GM23338 (cell line): ENCODE data around the gene SERPINA5. TPM values are rescaled to one million over a fixed set of nuclear protein-coding genes. Genes with fewer than 3 reads are reported as not detected.

ENCODE experiments used
- ATAC-seq: fragments of 200-7000 bp; cut with Tn5 transposase; 3 replicates; pipeline ENCODE4 v1.9.1; 2020
- DNase-seq: peaks from one replicate; pipeline ENCODE4 v3.0.0-alpha.2; 2015; ENCODE audit warnings: low spot score
- H2AFZ ChIP-seq: fragments of 200-600 bp; sonication (generic); 2 replicates; pipeline ENCODE4 v1.8.0; 2016; ENCODE audit warnings: antibody characterized with exemption, mild to moderate bottlenecking, moderate library complexity
- H3F3A ChIP-seq: fragments of 200-600 bp; sonication (generic); replicated peaks from 2 replicates; pipeline ENCODE4 v1.8.0; 2017; ENCODE audit warnings: antibody characterized with exemption, mixed run types, low read depth
- H3K27ac ChIP-seq: fragments of 200-600 bp; sonication (generic); 2 replicates; pipeline ENCODE4 v1.6.1; 2016; ENCODE audit warnings: low read depth
- H3K27me3 ChIP-seq: fragments of 200-600 bp; sonication (generic); 2 replicates; pipeline ENCODE4 v1.8.0; 2016; ENCODE audit warnings: mild to moderate bottlenecking, mixed run types, moderate library complexity; ENCODE audit not compliant: insufficient read depth
- H3K36me3 ChIP-seq: fragments of 200-600 bp; sonication (generic); 2 replicates; pipeline ENCODE4 v1.8.0; 2016; ENCODE audit warnings: mild to moderate bottlenecking; ENCODE audit not compliant: insufficient read depth
- H3K4me1 ChIP-seq: fragments of 200-600 bp; sonication (generic); 2 replicates; pipeline ENCODE4 v1.8.0; 2016; ENCODE audit warnings: mild to moderate bottlenecking, moderate library complexity; ENCODE audit not compliant: insufficient read depth
- H3K4me2 ChIP-seq: fragments of 200-600 bp; sonication (generic); 2 replicates; pipeline ENCODE4 v1.7.1; 2017; ENCODE audit warnings: mixed run types
- H3K4me3 ChIP-seq: fragments of 200-600 bp; sonication (generic); 2 replicates; pipeline ENCODE4 v1.6.1; 2016; ENCODE audit warnings: mixed run types
- H3K79me2 ChIP-seq: fragments of 200-600 bp; sonication (generic); replicated peaks from 2 replicates; pipeline ENCODE4 v1.8.0; 2017; ENCODE audit warnings: mild to moderate bottlenecking; ENCODE audit not compliant: insufficient read depth
- H3K9me2 ChIP-seq: fragments of 200-600 bp; sonication (generic); 2 replicates; pipeline ENCODE4 v1.8.0; 2017; ENCODE audit not compliant: insufficient read depth
- H4K20me1 ChIP-seq: fragments of 200-600 bp; sonication (generic); replicated peaks from 2 replicates; pipeline ENCODE4 v1.8.0; 2017; ENCODE audit warnings: mild to moderate bottlenecking; ENCODE audit not compliant: insufficient read depth
- H3K27ac Mint-ChIP-seq: 2 replicates; pipeline ENCODE4 v1.8.0; 2020; ENCODE audit warnings: inconsistent platforms, mild to moderate bottlenecking, moderate library complexity, mixed read lengths
- H3K27me3 Mint-ChIP-seq: 3 replicates; pipeline ENCODE4 v1.8.0; 2022; ENCODE audit warnings: low read depth, mild to moderate bottlenecking, moderate library complexity, mixed read lengths, inconsistent platforms; ENCODE audit not compliant: insufficient read depth, poor library complexity
- H3K36me3 Mint-ChIP-seq: 3 replicates; pipeline ENCODE4 v1.8.0; 2021; ENCODE audit warnings: low read depth, mild to moderate bottlenecking, inconsistent platforms, moderate library complexity, mixed read lengths
- H3K4me1 Mint-ChIP-seq: 3 replicates; pipeline ENCODE4 v1.8.0; 2020; ENCODE audit warnings: mild to moderate bottlenecking, inconsistent platforms, mixed read lengths
- H3K4me3 Mint-ChIP-seq: 3 replicates; pipeline ENCODE4 v1.8.0; 2021; ENCODE audit warnings: moderate library complexity, mild to moderate bottlenecking, inconsistent platforms, mixed read lengths
- H3K9me3 Mint-ChIP-seq: 3 replicates; pipeline ENCODE4 v1.8.0; 2020; ENCODE audit warnings: moderate library complexity, mild to moderate bottlenecking, inconsistent platforms, mixed read lengths
- CREB1 ChIP-seq: fragments of 250-450 bp; sonication (Bioruptor Pico); IDR thresholded peaks from 2 replicates; pipeline ENCODE4 v1.5.0; 2020; ENCODE audit warnings: low read depth, mild to moderate bottlenecking, moderate library complexity
- EZH2 ChIP-seq: fragments of 200-600 bp; sonication (generic); IDR thresholded peaks from one replicate; pipeline ENCODE4 v1.8.0; 2017; ENCODE audit warnings: antibody characterized with exemption, mild to moderate bottlenecking, low read depth; ENCODE audit not compliant: unreplicated experiment
- JUNB ChIP-seq: IDR thresholded peaks from one replicate; pipeline ENCODE4 v1.6.1; 2016; ENCODE audit warnings: antibody characterized with exemption; ENCODE audit not compliant: unreplicated experiment
- NANOG ChIP-seq: IDR thresholded peaks from 2 replicates; pipeline ENCODE4 v1.6.1; 2016; ENCODE audit warnings: antibody characterized with exemption, borderline replicate concordance
- POLR2AphosphoS5 ChIP-seq: IDR thresholded peaks from 2 replicates; pipeline ENCODE4 v1.6.1; 2016; ENCODE audit warnings: antibody characterized with exemption, low read depth
- REST ChIP-seq: IDR thresholded peaks from one replicate; pipeline ENCODE4 v1.6.1; 2018; ENCODE audit warnings: antibody characterized with exemption; ENCODE audit not compliant: unreplicated experiment
- STAT1 ChIP-seq: IDR thresholded peaks from one replicate; pipeline ENCODE4 v1.6.1; 2016; ENCODE audit warnings: antibody characterized with exemption; ENCODE audit not compliant: unreplicated experiment
- ZNF114 ChIP-seq: fragments of 250-450 bp; sonication (Bioruptor Pico); IDR thresholded peaks from 2 replicates; pipeline ENCODE4 v1.5.0; 2020; ENCODE audit warnings: mild to moderate bottlenecking, moderate library complexity
- ZNF331 ChIP-seq: fragments of 250-450 bp; sonication (Bioruptor Pico); IDR thresholded peaks from 2 replicates; pipeline ENCODE4 v1.5.0; 2020; ENCODE audit warnings: low read depth, mild to moderate bottlenecking, moderate library complexity
- ZNF462 ChIP-seq: fragments of 250-450 bp; sonication (Bioruptor Pico); IDR thresholded peaks from 2 replicates; pipeline ENCODE4 v1.5.0; 2020; ENCODE audit warnings: mild to moderate bottlenecking, moderate library complexity
- polyA plus RNA-seq: library from polyadenylated mRNA; unstranded; fragments of >200 nt; fragmentation: Nextera tagmentation; extraction: Ambion mirVana; gene quantifications from 2 replicates; pipeline ENCODE4 v1.2.1, GENCODE V29; 2016
- total RNA-seq: library from RNA; depleted of rRNA; stranded (reverse); fragments of >200 nt; shearing (Covaris generic); gene quantifications from 2 replicates; pipeline ENCODE4 v1.2.3, GENCODE V29; 2014
- TF ChIP-seq, protein P1 (sequence below): IDR thresholded peaks from 2 replicates; pipeline ENCODE4 v1.6.1; 2016; ENCODE audit warnings: antibody characterized with exemption
- TF ChIP-seq, protein P2 (sequence below), 2 experiments: fragments of 200-600 bp in 1 of 2; sonication (generic) in 1 of 2; conservative IDR thresholded peaks; 2 replicates each; pipeline versions ENCODE4 v1.5.1 to v1.6.1; 2016 to 2017; ENCODE audit warnings: antibody characterized with exemption in 2 of 2, low read depth in 2 of 2, mild to moderate bottlenecking in 2 of 2, moderate library complexity in 1 of 2

Gene SERPINA5
- total and polyA plus RNA-seq, 2 experiments from 2014 or later = 0.81 to 0.90 TPM

GRCh38 chr14:94571395-94571794 is 9.8 kb upstream of the SERPINA5 start (continued):
- TF ChIP-seq, protein P1, sequence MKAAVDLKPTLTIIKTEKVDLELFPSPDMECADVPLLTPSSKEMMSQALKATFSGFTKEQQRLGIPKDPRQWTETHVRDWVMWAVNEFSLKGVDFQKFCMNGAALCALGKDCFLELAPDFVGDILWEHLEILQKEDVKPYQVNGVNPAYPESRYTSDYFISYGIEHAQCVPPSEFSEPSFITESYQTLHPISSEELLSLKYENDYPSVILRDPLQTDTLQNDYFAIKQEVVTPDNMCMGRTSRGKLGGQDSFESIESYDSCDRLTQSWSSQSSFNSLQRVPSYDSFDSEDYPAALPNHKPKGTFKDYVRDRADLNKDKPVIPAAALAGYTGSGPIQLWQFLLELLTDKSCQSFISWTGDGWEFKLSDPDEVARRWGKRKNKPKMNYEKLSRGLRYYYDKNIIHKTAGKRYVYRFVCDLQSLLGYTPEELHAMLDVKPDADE = no peak
- TF ChIP-seq ZNF462 (CRISPR knock-in tag) = no peak
- no peak for TF ChIP-seq POLR2AphosphoS5
- TF ChIP-seq STAT1 = no peak

- DNase-seq (no peak), ATAC-seq (no peak)
- Histone ChIP-seq H3K36me3 (no peaks in the 10 kb centered on the region), H3K9me2 (peaks cover 5% of the 10 kb centered on the region; the same call in 1 of the 2 replicates), H3K4me1 (no peaks in the 10 kb centered on the region), H3K27me3 (no peaks in the 10 kb centered on the region), H3K27ac (no peak overlapping the region), H4K20me1 (no peaks in the 10 kb centered on the region), H3K4me2 (no peak overlapping the region), H3K79me2 (no peaks in the 10 kb centered on the region), H2AFZ (no peak overlapping the region), H3F3A (no peaks in the 10 kb centered on the region), H3K4me3 (no peak overlapping the region)
- no peaks in the 10 kb centered on the region for H3K4me1 Mint-ChIP-seq
- no peaks in the 10 kb centered on the region; the same call in 2 of the 3 replicates for H3K9me3 Mint-ChIP-seq
- no peaks in the 10 kb centered on the region for H3K36me3 Mint-ChIP-seq
- no peak overlapping the region for H3K4me3 Mint-ChIP-seq
- H3K27me3 Mint-ChIP-seq = peaks cover 4% of the 10 kb centered on the region
- no peak overlapping the region for H3K27ac Mint-ChIP-seq
- TF ChIP-seq REST = no peak
- TF ChIP-seq, protein P1 = no peak
- TF ChIP-seq STAT1 = no peak
- TF ChIP-seq, protein P2, sequence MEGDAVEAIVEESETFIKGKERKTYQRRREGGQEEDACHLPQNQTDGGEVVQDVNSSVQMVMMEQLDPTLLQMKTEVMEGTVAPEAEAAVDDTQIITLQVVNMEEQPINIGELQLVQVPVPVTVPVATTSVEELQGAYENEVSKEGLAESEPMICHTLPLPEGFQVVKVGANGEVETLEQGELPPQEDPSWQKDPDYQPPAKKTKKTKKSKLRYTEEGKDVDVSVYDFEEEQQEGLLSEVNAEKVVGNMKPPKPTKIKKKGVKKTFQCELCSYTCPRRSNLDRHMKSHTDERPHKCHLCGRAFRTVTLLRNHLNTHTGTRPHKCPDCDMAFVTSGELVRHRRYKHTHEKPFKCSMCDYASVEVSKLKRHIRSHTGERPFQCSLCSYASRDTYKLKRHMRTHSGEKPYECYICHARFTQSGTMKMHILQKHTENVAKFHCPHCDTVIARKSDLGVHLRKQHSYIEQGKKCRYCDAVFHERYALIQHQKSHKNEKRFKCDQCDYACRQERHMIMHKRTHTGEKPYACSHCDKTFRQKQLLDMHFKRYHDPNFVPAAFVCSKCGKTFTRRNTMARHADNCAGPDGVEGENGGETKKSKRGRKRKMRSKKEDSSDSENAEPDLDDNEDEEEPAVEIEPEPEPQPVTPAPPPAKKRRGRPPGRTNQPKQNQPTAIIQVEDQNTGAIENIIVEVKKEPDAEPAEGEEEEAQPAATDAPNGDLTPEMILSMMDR (conservative IDR thresholded peaks at IDR 0.05; ENCODE audit: low read depth in 2 of 2) = no peak
- TF ChIP-seq ZNF331 (CRISPR knock-in tag) = no peak
- no peak for TF ChIP-seq NANOG
- no peak for TF ChIP-seq CREB1
- no peak for TF ChIP-seq ZNF114
- no peak for TF ChIP-seq JUNB
- TF ChIP-seq EZH2 = no peak
These were observed 9.3 kb upstream of the SERPINA5 start for GRCh38 chr14:94571950-94572349.
